Tongue (tissue), 2 donors: ENCODE measurements around the gene KLHL22. TPM values are rescaled to one million over a fixed set of nuclear protein-coding genes. Genes with fewer than 3 reads are reported as not detected.
"Not testable (repeated sequence)": the region's sequence is repeated elsewhere in the genome, so short reads cannot be mapped to it uniquely, and the experiment has no call there.

ENCODE experiments used
- DNase-seq: peaks from one replicate; pipeline ENCODE4 v3.0.0-alpha.2; 2015
- total RNA-seq: library from RNA; depleted of rRNA; stranded (reverse); fragments of >200 nt; gene quantifications from one replicate; pipeline ENCODE4 v1.2.3, GENCODE V29; 2014

The KLHL22 gene, protein sequence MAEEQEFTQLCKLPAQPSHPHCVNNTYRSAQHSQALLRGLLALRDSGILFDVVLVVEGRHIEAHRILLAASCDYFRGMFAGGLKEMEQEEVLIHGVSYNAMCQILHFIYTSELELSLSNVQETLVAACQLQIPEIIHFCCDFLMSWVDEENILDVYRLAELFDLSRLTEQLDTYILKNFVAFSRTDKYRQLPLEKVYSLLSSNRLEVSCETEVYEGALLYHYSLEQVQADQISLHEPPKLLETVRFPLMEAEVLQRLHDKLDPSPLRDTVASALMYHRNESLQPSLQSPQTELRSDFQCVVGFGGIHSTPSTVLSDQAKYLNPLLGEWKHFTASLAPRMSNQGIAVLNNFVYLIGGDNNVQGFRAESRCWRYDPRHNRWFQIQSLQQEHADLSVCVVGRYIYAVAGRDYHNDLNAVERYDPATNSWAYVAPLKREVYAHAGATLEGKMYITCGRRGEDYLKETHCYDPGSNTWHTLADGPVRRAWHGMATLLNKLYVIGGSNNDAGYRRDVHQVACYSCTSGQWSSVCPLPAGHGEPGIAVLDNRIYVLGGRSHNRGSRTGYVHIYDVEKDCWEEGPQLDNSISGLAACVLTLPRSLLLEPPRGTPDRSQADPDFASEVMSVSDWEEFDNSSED
- 66.2 TPM for total RNA-seq

DNA sequence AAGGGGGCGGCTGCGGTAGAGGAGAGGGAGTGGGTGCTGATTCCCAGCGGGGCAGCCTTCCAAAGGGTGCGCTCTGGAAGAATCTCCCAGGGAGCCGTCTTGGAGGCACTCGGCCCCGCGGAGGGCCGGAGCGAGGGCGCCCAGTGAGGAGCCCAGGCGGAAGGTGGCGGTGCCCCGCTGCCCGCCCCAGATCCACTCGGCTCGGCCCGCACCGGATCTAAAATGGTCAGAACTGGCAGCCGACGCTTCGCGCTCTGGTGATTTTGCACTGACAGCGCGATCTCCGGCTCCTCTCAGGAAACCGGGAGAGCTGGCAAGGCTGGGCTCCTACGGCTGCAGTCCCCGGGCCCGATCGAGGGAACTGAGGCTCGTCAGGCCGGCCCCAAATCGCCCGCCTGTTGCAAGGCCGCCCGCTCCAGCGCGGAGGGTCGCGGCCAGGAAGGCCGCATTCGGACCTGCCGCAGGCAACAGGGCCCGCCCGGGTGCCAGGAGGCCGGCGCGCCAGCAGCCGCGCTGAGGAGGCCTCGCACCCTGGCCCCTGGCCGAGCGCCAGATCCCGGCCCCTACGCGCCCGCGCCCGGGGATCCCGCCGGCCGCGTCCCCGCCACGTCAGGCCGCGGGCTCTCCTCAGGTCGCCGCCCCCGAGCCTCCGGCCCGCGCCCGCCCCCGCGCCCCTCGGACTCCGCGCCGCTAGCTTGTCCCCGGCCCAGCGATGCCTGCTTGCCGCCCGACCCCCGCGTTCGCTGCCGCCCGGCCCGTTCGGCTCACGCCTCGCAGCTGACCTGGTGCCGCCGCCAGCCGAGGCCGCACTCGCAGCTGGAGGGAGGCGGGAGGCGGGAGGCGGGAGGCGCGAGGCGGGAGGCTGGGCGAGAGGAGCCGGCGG, at the start of gene KLHL22:
TSS of gene KLHL22 (minus strand) at position 818 of the 883 bp plus-strand sequence. CDS start 6,584 bp downstream, outside the sequence.
- no peak for DNase-seq

DNA sequence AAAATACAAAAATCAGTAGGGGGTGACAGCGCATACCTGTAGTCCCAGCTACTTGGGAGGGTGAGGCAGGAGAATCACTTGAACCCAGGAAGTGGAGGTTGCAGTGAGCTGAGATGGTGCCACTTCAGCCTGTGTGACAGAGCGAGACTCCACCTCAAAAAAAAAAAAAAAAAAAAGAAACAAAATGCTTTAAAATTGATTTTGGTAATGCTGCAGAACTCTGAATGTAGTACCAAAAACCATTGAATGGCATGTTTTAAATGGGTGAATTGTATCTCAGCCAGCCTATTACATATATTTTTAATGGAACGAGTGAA, 49.7 kb upstream of the KLHL22 start:
- not testable (repeated sequence) for DNase-seq

DNA sequence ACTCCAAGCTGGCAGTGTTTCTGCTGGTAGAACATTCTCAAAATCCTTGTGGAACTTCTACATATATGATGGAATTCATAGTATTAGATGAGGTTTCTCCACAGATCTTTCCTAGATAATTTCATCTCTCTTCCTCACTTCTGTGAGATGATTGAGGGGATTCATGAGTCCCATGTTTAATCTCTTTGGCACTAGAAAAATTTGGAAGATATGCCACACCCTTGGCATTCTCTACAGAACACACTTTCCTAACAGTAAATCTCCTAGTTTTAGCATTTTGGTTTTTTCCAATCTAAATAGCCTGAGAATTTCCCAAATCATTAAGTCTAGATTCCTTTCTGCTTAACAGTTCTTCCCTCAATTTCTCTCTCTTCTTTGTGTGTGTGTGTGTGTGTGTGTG, 47.1 kb upstream of the KLHL22 start:
- no peak for DNase-seq

DNA sequence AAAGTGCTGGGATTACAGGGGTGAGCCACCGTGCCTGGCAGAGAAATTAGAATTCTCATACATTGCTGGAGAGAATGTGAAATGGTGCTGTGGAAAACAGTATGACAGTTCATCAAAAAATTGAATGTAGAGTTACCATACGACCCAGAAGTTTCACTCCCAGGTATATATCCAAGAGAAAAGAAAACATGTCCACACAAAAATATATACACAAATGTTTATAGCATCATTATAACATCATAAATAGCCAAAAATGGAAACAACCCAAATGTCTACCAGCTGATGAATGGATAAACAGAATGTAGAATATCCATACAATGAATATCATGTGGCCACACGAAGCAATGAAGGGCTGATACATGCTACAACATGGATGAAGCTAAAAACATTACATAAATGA, 46.5 kb upstream of the KLHL22 start:
- no peak for DNase-seq

DNA sequence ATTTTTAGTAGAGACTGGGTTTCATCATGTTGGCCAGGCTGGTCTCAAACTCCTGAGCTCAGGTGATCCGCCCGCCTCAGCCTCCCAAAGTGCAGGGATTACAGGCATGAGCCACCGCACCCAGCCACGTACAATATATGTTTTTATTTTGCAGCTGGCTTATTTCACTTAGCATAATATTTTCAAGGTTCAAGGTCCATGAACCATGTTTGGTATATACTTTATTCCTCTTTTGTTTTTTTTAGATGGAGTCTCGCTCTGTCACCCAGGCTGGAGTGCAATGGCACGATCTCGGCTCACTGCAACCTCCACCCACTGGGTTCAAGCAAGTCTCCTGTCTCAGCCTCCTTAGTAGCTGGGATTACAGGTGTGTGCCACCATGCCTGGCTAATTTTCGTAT, 43.3 kb upstream of the KLHL22 start:
- DNase-seq = not testable (repeated sequence)

DNA sequence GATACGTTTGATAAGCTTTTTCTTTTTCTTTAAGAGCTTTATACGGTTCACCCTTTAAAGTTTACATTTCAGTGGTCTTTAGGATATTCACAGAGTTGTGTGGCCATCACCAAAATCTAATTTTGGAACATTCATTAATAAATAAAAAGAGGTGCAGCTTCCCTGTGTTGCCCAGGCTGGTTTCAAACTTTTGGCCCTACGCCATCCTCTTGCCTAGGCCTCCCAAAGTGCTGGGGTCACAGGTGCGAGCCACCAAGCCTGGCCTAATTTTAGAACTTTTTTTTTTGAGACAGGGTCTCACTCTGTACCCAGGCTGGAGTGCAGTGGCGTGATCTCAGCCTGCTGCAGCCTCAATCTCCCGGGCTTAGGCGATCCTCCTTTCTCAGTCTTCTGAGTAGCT, 42.4 kb upstream of the KLHL22 start:
- no peak for DNase-seq

DNA sequence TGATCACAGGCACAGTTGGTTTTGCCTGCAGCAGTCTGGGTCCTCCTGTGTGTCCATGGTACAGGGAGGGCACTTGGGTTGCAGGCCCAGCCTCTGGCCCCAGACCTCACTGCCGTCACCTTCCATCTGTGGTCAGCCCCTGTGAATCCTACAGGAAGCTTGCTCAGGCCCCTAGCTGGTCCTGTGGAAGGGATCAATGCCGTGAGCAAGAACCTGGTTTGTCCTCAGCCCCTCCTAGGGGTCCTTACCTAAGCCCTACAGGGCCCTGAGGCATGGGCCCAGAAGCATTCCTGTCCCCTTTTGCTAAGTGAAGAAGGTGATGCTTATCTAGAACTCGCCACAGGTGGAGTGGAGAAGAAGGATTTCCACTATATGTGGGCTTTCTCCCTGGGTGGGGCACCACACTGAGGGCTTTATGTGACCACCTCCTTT, 41.7 kb upstream of the KLHL22 start:
- DNase-seq = no peak

DNA sequence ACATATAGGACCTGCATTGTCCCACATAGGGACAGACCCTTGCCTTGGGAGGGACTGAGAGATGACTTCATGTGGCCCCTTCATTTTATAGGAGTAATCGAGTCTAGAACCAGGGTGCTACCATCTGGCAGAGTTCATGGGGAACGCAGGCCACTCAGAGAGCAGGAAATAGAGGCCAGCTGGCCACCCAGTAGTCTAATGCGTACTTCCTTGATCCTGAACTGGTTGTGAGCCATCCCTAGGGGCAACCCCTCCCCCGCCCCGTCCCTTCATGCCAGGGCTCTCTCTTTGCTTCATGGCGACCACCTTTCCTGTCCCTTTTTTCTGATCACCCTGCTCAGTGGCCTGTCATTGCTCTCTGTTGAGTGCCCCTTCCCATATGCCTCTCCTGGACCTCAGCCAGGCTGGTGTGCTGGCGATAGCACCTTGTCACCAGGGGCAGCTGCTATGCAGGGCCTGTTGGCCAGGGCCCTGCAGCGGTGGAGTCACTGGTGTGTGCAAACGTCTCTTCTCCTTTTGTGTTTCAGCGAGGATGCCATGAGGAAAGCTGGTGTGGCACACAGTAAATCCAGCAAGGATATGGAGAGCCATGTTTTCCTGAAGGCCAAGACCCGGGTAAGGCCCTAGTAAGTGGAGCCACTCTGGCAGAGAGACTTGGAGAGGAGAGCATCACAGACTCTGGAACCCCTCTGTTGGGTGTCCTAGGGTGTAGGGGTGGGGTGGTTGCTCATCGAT, 41.2 kb upstream of the KLHL22 start:
- DNase-seq = no peak

DNA sequence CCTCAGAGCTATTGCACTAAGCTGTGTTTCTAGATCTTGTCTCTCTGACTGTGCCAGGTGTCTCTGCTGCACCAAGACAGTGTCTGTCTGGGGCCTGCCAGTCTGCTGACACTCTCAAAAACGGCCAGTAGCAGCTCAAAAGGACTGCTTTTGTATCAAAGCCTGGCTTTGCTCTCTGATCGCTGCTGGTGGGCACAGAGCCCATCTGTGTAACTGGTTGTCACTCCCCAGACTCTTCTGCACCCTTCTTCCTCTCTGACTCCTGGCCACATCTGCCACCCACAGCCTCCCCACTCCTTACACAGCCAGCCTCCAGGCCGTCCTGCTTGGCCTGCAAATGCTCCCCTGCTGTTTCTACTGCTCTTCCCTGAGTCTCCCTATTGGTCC, 38.3 kb upstream of the KLHL22 start:
- DNase-seq = no peak

DNA sequence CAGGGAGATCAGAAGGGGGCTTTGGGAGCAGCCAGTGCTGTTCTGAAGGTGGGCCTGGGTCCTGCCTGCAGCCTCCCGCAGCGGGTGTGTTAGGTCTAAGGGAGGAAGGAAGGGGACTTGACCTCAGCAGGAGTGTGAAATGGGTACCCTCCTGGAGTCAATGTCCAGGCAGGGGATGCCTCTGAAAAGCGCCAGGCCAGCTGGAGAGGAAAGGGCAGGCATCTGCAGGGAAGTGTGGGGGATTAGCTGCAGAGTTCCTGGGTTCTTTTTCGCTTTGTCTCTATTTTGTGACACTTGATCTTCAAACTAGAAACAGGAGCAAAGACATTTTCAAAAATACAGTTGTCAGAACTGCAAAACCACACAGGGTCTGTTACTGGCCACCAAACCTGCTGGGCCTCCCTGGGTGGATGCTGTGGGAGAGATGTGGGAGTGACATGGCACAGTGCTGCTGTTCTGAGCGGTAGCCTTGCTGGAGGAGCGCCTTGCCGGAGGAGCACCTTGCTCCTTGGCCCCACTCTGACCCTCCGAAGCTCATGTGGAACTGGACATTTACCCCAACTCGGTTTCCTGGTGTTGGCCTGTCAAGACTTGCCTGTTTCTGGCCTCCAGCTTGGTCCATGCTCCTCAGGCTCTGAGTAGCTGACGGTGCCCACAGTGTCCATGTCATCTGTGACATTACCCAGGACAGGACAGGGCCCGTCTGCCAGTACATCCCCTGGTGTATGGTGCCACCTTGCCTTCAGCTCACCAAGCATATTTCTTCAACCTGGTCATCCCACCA, 37.7 kb upstream of the KLHL22 start:
- DNase-seq = no peak

DNA sequence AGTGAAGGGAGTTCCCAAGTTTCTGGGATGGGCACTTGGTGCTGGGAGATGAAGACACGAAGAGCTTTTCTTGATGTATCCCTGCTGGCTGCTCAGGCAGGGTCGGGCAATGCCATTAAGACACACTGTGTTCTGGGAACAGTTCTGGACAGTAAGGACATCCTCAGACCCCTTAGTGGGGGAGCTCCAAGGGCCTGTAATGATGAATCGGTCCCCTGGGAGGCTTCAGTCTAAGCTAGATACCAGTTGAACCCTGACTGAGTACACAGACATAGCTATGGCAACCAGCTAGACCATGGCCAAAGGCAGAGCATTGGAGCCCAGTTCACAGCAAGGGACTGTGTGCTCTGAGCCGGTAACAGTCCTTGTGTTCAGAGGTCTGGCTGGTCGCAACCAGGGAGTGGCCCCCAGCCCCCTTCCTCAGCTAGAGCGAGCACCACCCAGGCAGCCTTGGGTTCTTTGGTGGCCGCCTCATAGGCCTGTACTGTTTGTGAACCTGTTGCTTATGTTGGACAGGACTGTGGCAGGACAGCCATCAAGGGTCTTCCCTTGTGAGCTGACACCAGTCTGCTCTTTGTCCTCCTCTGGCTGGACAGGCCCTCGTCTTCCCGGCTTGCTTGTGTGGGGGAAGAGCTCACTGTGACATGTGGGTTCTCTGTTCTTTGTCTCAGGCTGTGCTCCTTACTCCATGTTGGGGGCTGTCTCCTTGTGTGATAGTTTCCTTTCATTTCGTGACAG, 36.8 kb upstream of the KLHL22 start:
- no peak for DNase-seq

DNA sequence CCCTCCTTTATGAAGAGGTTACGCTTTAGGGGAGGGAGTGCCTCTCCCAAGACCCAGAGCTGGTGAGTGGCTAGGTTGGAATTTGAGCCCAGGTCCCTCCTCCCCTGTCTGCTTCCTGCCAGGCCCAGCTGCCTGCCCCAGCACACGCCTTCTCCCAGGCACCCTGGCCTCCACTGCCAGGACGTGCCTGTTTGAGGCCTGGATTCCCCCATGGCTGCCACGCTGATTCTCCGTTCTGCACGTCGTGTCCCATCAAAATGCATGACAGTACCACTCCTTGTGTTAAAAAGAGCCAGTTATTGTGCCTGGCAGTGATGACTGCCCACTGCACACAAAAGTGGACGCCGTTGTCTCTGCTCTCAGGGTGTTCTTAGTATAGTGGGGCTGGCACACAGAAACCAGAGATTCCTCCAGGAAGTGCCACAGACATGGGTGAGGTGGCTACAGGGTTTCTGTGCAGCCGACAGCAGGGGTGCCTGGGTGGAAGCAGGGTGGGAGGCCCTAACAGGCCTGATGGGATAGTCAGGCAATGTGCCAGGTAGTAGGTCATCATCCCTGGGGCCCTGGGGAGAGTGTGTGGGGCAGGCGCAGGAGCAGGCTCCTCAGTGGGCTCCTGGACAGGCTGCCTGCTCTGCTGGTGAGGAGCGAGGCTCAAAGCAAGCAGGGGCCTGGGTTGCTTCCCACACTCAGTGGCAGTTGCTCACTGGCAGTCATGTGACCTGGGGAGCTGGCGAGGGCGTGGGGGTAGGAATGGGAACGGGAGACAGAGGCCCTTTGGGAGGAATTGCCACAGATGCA, 36.0 kb upstream of the KLHL22 start:
- peak; percentile 84 for DNase-seq

DNA sequence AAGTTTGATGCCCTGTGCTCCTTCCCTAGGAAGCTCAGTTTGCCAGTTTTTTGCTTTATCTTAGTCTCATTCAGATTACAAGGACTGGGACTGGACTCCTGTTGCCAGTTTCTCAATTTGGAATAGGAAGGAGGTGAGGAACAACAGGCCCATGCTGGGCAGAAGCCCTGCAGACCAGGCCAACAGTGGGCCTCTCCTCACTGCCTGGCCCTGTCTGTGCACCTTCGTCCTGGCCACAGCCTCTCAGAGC, 35.5 kb upstream of the KLHL22 start:
- DNase-seq = no peak

DNA sequence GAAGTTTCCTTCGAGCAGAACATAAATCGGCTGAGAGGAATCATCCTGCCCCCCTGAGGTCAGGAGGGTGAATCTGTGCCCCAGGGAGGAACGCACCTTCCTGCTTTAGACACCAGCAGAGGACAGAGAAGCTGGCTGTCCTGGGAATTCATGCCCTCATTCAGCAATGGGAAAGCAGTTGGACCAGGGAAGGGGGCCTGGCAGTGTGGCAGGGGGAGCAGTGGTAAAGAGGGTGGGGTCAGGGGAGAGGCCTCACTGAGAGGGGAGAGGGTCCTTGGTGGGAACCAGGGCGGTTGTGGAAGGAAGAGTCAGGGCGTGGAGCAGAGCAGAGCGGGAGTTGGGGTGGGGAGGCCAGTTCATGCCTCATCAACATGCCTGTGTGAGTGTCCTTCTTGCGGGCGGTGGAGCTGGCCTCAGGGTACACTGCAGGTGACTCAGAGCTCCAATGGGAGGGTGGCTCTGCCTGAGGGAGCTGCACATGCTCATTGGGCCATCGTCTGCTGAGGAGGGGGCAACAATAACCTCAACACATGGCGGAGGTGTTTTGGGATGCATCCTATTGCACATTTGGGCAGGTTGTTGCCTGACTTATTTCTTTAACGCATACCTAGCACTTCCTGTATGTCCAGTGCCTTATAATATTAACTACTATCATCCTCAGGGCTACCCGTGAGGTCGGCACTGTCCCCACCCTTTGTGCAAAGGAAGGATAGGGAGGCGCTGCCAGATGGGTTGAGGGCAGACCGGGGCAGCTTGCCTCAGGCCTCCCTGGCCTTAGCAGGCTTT, 35.0 kb upstream of the KLHL22 start:
- no peak for DNase-seq

DNA sequence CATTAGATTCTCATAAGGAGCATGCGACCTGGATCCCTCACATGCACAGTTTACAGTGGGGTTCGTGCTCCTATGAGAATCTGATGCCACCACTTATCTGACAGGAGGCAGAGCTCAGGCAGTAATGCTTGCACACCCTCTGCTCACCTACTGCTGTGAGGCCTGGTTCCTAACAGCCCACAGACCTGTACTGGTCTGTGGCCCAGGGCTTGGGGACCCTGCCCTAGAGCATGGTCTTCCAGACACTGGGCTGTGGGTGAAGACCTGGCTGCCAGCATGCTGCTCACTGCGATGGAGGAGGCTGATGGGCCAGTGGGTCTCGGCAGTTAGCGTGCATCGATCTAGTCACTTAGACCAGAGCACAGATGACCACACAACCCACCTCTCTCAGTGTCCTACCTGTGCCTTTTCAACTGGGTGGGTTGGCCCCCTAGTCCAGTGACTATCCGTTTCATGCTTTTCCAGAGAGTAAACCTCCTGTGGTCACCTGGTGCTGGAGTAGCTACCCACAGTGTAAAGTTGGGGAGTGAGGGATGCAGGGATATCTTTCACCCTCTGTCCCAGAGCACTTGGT, 32.9 kb upstream of the KLHL22 start:
- no peak for DNase-seq

DNA sequence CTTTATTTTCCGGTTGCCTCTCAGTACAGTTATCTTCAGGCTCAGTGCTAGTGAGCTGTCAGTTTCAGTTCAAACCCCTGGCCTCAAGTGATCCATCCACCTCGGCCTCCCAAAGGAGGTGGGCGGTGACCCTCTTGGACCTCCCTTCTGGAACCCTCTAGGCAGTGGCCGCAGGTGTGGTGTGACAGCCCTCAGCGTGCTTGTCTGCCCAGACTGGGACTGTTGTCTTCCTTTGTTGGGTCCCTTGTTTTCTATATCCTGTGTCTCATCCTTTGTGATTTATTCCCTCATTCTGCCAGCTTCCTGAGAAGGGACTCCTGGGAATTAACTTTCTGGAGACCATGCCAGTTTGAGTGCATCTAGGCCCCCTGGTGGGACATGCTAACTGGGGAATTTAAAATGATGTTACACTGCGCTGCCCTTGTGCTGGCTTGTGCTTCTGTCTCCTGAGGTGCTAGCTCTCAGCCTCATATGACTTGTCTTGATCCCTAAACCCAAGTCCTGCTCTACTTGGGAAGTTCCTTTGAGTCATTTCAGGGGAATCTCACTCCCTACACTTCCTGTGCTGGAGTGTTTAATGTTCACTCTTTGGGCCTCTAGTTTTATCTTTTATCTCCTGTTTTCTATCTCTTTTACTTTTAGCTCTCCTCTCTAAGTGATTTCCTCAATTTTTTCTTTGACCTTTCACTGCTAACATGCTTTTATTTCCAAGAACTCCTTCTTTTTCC, 31.2 kb upstream of the KLHL22 start:
- no peak for DNase-seq

DNA sequence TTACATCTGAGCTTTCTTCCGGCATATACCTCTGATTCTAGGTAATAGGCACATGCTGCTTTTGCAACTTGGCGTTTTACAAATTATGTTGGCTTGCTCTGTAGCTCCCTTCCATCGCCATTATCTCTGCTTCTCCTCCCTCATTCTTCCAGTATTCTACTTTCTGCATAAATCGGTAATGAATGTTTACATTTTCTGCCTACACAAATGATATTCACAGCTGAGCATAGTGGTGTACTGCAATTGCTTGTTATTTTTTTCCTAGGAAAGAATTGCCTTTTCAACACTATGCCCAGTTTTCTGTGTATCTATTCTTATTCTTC, 30.7 kb upstream of the KLHL22 start:
- DNase-seq = no peak

DNA sequence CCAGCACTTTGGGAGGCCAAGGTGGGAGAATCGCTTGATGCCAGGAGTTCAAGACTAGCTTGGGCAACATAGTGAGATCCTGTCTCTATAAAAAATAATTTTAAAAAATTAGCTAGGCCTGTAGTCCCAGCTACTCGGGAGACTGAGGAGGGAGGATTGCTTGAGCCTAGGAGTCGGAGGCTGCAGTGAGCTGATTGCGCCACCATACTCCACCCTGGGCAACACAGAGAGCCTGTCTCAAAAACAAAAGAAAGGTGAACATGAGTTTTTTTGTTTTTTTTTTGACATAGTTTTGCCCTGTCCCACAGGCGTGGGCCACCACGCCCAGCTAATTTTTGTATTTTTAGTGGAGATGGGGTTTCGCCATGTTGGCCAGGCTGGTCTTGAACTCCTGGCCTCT, 29.5 kb upstream of the KLHL22 start:
- no peak for DNase-seq
